Liver (tissue), 9 donors: ENCODE results near the gene ZSWIM4. TPM values are rescaled to one million over a fixed set of nuclear protein-coding genes. Genes with fewer than 3 reads are reported as not detected.

ENCODE experiments used
- DNase-seq: peaks from one replicate; pipeline ENCODE4 v3.0.0-alpha.2; 2017; ENCODE audit warnings: low spot score
- H3K27ac ChIP-seq, 2 donors: one replicate each; pipeline ENCODE4 v1.7.0; 2013; ENCODE audit warnings: inconsistent platforms in 2 of 2, low read length in 2 of 2, control low read depth in 1 of 2, low read depth in 1 of 2, mild to moderate bottlenecking in 1 of 2
- H3K27me3 ChIP-seq, 4 donors: one replicate each; pipeline versions ENCODE4 v1.6.1 to v1.7.0; 2013; ENCODE audit warnings: low read length in 3 of 4, inconsistent platforms in 1 of 4, mild to moderate bottlenecking in 1 of 4, moderate library complexity in 1 of 4; ENCODE audit not compliant: control insufficient read depth in 4 of 4, insufficient read depth in 4 of 4
- H3K36me3 ChIP-seq, 4 donors: one replicate each; pipeline versions ENCODE4 v1.6.1 to v1.7.0; 2013; ENCODE audit warnings: low read length in 3 of 4, mild to moderate bottlenecking in 3 of 4, low read depth in 1 of 4, moderate library complexity in 1 of 4; ENCODE audit not compliant: control insufficient read depth in 4 of 4, insufficient read depth in 3 of 4
- H3K4me1 ChIP-seq, 4 donors: one replicate each; pipeline versions ENCODE4 v1.6.1 to v1.7.0; 2013; ENCODE audit warnings: low read length in 3 of 4, mild to moderate bottlenecking in 3 of 4, moderate library complexity in 1 of 4; ENCODE audit not compliant: control insufficient read depth in 4 of 4, insufficient read depth in 4 of 4
- H3K4me3 ChIP-seq, 3 donors: one replicate each; pipeline versions ENCODE4 v1.6.1 to v1.7.0; 2013; ENCODE audit warnings: low read length in 3 of 3, control low read depth in 1 of 3, low read depth in 1 of 3, mild to moderate bottlenecking in 1 of 3
- H3K9ac ChIP-seq, 2 donors: one replicate each; pipeline ENCODE4 v1.7.0; 2013; ENCODE audit warnings: low read length in 2 of 2, mild to moderate bottlenecking in 2 of 2, moderate library complexity in 2 of 2, control low read depth in 1 of 2, low read depth in 1 of 2
- H3K9me3 ChIP-seq, 4 donors: one replicate each; pipeline versions ENCODE4 v1.6.1 to v1.7.0; 2013; ENCODE audit warnings: low read length in 3 of 4; ENCODE audit not compliant: control insufficient read depth in 4 of 4
- EGR1 ChIP-seq, 2 donors: IDR thresholded peaks; 2 replicates each; pipeline ENCODE4 v1.6.1; 2016 to 2018; ENCODE audit warnings: antibody characterized with exemption in 2 of 2, low read depth in 2 of 2
- FOXA1 ChIP-seq: IDR thresholded peaks from 2 replicates; pipeline ENCODE4 v1.6.1; 2016; ENCODE audit warnings: antibody characterized with exemption
- FOXA2 ChIP-seq: IDR thresholded peaks from 2 replicates; pipeline ENCODE4 v1.6.1; 2016; ENCODE audit warnings: antibody characterized with exemption
- GABPA ChIP-seq, 2 donors: IDR thresholded peaks in 1 of 2; conservative IDR thresholded peaks in 1 of 2; 2 replicates each; pipeline ENCODE4 v1.6.1; 2016; ENCODE audit warnings: antibody characterized with exemption in 2 of 2, mild to moderate bottlenecking in 1 of 2, moderate library complexity in 1 of 2
- HNF4G ChIP-seq: IDR thresholded peaks from 2 replicates; pipeline ENCODE4 v1.6.1; 2016; ENCODE audit warnings: antibody characterized with exemption
- JUND ChIP-seq, 2 donors: IDR thresholded peaks; 2 replicates each; pipeline ENCODE4 v1.6.1; 2016; ENCODE audit warnings: antibody characterized with exemption in 2 of 2
- RAD21 ChIP-seq, 2 donors: IDR thresholded peaks; 2 replicates each; pipeline ENCODE4 v1.6.1; 2016; ENCODE audit warnings: antibody characterized with exemption in 2 of 2, mild to moderate bottlenecking in 2 of 2
- RXRA ChIP-seq, 2 donors: IDR thresholded peaks; 2 replicates each; pipeline ENCODE4 v1.6.1; 2017 to 2018; ENCODE audit warnings: antibody characterized with exemption in 2 of 2, mild to moderate bottlenecking in 1 of 2
- SP1 ChIP-seq: IDR thresholded peaks from 2 replicates; pipeline ENCODE4 v1.6.1; 2018; ENCODE audit warnings: antibody characterized with exemption, mild to moderate bottlenecking
- TAF1 ChIP-seq: conservative IDR thresholded peaks from 2 replicates; pipeline ENCODE4 v1.6.1; 2016; ENCODE audit warnings: antibody characterized with exemption, mild to moderate bottlenecking
- YY1 ChIP-seq: IDR thresholded peaks from 2 replicates; pipeline ENCODE4 v1.6.1; 2016; ENCODE audit warnings: antibody characterized with exemption, mild to moderate bottlenecking
- WGBS: extraction: QIAGEN DNeasy Blood & Tissue Kit; methylation state at CpG from one replicate; pipeline ENCODE4 v1.1.7; 2013; 5-methylcytosine and 5-hydroxymethylcytosine counted together
- polyA plus RNA-seq, 2 donors: library from polyadenylated mRNA; stranded (reverse) in 1 of 2; unstranded in 1 of 2; fragments of 200-250 nt in 1 of 2; fragments of >200 nt in 1 of 2; fragmentation: Nextera tagmentation in 1 of 2; extraction: Ambion mirVana in 1 of 2; gene quantifications; one replicate each; pipeline versions ENCODE4 v1.2.1 to v1.2.3, GENCODE V29; 2013 to 2015
- total RNA-seq, 2 donors: library from RNA; depleted of rRNA; stranded (reverse); fragments of >200 nt; gene quantifications; one replicate each; pipeline ENCODE4 v1.2.3, GENCODE V29; 2014
- TF ChIP-seq, protein P1 (sequence below): fragments of 150-350 bp; IDR thresholded peaks from 2 replicates; pipeline ENCODE4 v1.5.1; 2017; ENCODE audit warnings: improper control_type of control experiment, low read depth, low read length; ENCODE audit not compliant: missing input control
- TF ChIP-seq, protein P2 (sequence below): IDR thresholded peaks from 2 replicates; pipeline ENCODE4 v1.6.1; 2016; ENCODE audit warnings: antibody characterized with exemption, mild to moderate bottlenecking
- TF ChIP-seq, protein P3 (sequence below): IDR thresholded peaks from 2 replicates; pipeline ENCODE4 v1.6.1; 2016; ENCODE audit warnings: antibody characterized with exemption
- TF ChIP-seq, protein P4 (sequence below): IDR thresholded peaks from 2 replicates; pipeline ENCODE4 v1.6.1; 2016; ENCODE audit warnings: antibody characterized with exemption
- TF ChIP-seq, protein P5 (sequence below): IDR thresholded peaks from 2 replicates; pipeline ENCODE4 v1.6.1; 2016; ENCODE audit warnings: antibody characterized with exemption
- donor health status: healthy.
- donor health status: healthy.
- donor health status: healthy.
- donor health status: healthy.
- donor health status: healthy.

Gene ZSWIM4
- total and polyA plus RNA-seq, 4 donors: 0.14 to 2.2 (median 1.2) TPM

DNA sequence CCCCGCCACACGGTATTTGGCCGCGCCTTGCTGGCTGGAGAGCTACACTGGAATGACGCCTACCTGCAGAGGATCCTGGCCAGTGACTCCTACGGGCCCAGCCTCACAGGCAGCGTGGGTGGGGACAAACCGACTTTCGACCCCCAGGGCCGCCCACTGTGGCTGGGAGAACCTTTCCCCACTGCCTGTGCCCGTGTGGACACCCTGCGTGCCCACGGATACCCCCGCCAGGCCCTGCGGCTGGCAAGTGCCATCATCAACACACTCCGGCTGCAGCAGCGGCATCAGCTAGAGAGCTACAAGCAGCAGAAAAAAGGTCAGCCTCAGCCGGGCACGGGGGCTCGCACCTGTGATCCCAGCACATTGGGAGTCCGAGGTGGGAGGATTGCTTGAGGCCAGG lies 19.3 kb downstream of the ZSWIM4 start:
- TF ChIP-seq, protein P1, sequence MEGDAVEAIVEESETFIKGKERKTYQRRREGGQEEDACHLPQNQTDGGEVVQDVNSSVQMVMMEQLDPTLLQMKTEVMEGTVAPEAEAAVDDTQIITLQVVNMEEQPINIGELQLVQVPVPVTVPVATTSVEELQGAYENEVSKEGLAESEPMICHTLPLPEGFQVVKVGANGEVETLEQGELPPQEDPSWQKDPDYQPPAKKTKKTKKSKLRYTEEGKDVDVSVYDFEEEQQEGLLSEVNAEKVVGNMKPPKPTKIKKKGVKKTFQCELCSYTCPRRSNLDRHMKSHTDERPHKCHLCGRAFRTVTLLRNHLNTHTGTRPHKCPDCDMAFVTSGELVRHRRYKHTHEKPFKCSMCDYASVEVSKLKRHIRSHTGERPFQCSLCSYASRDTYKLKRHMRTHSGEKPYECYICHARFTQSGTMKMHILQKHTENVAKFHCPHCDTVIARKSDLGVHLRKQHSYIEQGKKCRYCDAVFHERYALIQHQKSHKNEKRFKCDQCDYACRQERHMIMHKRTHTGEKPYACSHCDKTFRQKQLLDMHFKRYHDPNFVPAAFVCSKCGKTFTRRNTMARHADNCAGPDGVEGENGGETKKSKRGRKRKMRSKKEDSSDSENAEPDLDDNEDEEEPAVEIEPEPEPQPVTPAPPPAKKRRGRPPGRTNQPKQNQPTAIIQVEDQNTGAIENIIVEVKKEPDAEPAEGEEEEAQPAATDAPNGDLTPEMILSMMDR: no peak
- TF ChIP-seq HNF4G: no peak
- TF ChIP-seq, protein P2, sequence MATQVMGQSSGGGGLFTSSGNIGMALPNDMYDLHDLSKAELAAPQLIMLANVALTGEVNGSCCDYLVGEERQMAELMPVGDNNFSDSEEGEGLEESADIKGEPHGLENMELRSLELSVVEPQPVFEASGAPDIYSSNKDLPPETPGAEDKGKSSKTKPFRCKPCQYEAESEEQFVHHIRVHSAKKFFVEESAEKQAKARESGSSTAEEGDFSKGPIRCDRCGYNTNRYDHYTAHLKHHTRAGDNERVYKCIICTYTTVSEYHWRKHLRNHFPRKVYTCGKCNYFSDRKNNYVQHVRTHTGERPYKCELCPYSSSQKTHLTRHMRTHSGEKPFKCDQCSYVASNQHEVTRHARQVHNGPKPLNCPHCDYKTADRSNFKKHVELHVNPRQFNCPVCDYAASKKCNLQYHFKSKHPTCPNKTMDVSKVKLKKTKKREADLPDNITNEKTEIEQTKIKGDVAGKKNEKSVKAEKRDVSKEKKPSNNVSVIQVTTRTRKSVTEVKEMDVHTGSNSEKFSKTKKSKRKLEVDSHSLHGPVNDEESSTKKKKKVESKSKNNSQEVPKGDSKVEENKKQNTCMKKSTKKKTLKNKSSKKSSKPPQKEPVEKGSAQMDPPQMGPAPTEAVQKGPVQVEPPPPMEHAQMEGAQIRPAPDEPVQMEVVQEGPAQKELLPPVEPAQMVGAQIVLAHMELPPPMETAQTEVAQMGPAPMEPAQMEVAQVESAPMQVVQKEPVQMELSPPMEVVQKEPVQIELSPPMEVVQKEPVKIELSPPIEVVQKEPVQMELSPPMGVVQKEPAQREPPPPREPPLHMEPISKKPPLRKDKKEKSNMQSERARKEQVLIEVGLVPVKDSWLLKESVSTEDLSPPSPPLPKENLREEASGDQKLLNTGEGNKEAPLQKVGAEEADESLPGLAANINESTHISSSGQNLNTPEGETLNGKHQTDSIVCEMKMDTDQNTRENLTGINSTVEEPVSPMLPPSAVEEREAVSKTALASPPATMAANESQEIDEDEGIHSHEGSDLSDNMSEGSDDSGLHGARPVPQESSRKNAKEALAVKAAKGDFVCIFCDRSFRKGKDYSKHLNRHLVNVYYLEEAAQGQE: no peak
- TF ChIP-seq YY1: no peak
- TF ChIP-seq FOXA2: no peak
- TF ChIP-seq FOXA1: no peak
- TF ChIP-seq, protein P3, sequence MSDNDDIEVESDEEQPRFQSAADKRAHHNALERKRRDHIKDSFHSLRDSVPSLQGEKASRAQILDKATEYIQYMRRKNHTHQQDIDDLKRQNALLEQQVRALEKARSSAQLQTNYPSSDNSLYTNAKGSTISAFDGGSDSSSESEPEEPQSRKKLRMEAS: no peak
- TF ChIP-seq, protein P4, sequence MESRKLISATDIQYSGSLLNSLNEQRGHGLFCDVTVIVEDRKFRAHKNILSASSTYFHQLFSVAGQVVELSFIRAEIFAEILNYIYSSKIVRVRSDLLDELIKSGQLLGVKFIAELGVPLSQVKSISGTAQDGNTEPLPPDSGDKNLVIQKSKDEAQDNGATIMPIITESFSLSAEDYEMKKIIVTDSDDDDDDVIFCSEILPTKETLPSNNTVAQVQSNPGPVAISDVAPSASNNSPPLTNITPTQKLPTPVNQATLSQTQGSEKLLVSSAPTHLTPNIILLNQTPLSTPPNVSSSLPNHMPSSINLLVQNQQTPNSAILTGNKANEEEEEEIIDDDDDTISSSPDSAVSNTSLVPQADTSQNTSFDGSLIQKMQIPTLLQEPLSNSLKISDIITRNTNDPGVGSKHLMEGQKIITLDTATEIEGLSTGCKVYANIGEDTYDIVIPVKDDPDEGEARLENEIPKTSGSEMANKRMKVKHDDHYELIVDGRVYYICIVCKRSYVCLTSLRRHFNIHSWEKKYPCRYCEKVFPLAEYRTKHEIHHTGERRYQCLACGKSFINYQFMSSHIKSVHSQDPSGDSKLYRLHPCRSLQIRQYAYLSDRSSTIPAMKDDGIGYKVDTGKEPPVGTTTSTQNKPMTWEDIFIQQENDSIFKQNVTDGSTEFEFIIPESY: no peak
- no peak for TF ChIP-seq TAF1
- no peak for TF ChIP-seq GABPA (IDR thresholded peaks at IDR 0.05 in 1 of 2, conservative IDR thresholded peaks at IDR 0.05 in 1 of 2)
- TF ChIP-seq, protein P5, sequence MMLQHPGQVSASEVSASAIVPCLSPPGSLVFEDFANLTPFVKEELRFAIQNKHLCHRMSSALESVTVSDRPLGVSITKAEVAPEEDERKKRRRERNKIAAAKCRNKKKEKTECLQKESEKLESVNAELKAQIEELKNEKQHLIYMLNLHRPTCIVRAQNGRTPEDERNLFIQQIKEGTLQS: no peak
- no peak for TF ChIP-seq JUND (IDR thresholded peaks at IDR 0.05)
- TF ChIP-seq SP1: no peak
- no peak for TF ChIP-seq RAD21 (IDR thresholded peaks at IDR 0.05)
- Histone ChIP-seq H3K4me1 (no peaks in the 10 kb centered on the region), H3K9ac (no peak overlapping the region), H3K27ac (no peak overlapping the region), H3K4me3 (no peak overlapping the region), H3K27me3 (no peaks in the 10 kb centered on the region), H3K36me3 (no peaks in the 10 kb centered on the region), H3K9me3 (no peaks in the 10 kb centered on the region)
- 92% methylated on average over 21 of the region's 21 CpGs for WGBS
- no peak for DNase-seq

DNA sequence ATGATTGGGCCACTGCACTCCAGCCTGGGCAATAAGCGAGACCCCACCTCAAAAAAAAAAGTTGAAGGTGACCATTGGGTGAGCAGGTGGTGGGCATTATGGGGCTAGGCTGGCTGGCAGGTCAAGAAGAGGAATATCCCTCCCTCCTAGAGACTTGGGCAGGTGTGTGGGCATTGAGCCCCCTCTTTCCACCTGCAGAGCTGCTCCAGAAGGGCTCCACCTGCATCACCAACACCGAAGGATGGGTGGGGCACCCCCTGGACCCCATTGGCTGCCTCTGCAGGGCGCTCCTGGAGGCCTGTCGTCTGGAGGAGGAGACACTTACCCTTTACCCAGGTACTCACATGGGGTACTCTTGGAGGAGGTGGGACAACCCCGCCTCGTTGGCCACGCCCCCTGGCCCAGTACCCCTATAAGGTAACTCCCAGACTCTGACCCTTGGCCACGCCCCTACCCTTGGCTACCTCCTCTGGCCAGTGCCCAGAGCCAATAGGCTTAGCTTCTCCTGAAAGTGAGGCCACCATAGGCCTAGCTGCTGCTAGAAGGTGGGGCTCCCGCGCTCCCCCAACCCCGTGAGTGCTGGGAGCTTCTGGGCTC lies 21.9 kb downstream of the ZSWIM4 start:
- H3K9me3 ChIP-seq: no peaks in the 10 kb centered on the region
- H3K9ac ChIP-seq: no peak overlapping the region
- no peaks in the 10 kb centered on the region for H3K4me1 ChIP-seq
- no peaks in the 10 kb centered on the region for H3K27me3 ChIP-seq
- no peak overlapping the region for H3K27ac ChIP-seq
- no peak for DNase-seq
- no peaks in the 10 kb centered on the region for H3K36me3 ChIP-seq
- H3K4me3 ChIP-seq: no peak overlapping the region
- 69% methylated on average over 11 of the region's 11 CpGs for WGBS
- TF ChIP-seq YY1: no peak
- TF ChIP-seq, protein P5: no peak
- no peak for TF ChIP-seq FOXA2
- no peak for TF ChIP-seq RXRA (IDR thresholded peaks at IDR 0.05)
- no peak for TF ChIP-seq RAD21 (IDR thresholded peaks at IDR 0.05)
- TF ChIP-seq, protein P3: no peak
- TF ChIP-seq, protein P1: no peak
- no peak for TF ChIP-seq HNF4G
- TF ChIP-seq EGR1 (IDR thresholded peaks at IDR 0.05; ENCODE audit: low read depth in 2 of 2): no peak
- TF ChIP-seq, protein P2: no peak
